GM19240 (cell line): ENCODE data around the gene DLX1.
"Not testable (repeated sequence)": the region's sequence is repeated elsewhere in the genome, so short reads cannot be mapped to it uniquely, and the experiment has no call there.

Experiments used
- DNase-seq: peaks from one replicate; pipeline ENCODE4 v3.0.0; 2011; ENCODE audit warnings: low spot score; ENCODE audit not compliant: insufficient read length

DLX1 gene

DNA sequence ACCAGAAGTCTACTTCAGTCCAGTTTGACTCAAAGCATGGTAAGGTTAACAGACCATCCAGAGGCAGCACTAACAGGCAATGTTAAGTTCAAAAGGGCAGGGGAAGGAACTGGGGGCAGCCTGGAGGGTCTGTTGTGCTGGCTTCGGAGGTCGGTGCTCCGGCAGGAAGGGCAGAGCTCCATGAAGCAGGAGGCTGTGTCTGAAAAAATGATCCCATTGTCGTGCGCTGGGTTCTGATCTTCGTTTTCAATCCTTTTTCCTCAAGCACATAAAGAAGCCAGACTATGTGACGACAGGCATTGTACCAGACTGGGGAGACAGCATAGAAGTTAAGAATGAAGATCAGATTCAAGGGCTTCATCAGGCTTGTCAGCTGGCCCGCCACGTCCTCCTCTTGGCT, 21.9 kb upstream of the DLX1 start:
- DNase-seq: no peak

DNA sequence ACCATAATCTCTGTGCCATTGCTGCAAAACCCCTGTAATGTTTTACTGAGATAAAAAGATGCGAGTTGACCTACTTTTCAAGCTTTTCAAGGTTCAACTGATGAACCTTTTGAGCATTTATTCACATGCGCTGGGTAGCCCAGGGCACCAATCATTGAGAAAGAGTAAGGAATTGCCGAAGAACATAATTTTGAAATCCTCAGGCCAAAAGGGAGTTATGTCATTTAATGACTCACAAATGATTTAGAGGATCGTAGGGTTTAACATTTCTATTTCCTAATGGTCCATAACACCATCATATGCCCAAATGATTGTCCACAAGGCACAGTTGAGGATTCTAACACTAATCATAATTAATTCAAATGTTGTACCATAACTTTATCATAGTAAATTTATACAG, 20.2 kb upstream of the DLX1 start:
- no peak for DNase-seq

DNA sequence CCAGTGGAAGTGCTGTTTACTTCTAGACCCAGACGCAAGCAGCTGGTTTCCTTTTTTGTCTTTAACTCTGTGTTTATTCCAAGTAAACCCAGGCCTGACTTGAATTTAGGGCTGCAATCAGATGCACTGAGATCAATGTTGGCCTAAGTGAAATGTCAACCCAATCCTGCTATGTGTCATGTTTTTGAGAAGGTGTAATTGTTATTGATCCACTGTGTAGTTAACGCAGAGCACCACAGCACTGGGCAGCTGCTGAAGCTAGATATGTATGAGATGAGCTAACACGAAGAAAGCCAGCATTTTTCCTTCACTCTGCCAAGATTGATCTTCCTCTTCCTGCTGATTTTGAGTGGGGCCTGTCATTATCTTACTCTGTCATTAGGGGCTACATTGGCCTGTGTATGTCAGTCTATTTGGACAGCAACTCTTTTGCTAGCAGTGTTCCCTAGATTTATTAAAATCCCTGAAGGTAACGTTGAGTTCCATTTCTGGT, 18.9 kb upstream of the DLX1 start:
- DNase-seq: no peak

DNA sequence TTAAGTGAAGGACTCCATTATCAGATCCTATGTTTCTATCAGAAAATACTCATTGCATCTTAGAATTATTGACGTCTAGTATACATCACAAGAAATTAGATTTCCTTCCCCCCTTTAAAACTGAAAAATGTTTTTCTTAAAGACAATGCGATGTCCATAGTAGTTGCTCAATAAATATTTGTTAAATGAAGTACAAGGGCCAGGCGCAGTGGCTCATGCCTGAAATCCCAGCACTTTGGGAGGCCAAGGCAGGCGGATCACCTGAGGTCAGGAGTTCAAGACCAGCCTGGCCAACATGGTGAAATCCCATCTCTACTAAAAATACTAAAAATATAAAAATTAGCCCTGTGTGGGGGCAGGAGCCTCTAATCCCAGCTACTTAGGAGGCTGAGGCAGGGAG, 17.4 kb upstream of the DLX1 start:
- not testable (repeated sequence) for DNase-seq

DNA sequence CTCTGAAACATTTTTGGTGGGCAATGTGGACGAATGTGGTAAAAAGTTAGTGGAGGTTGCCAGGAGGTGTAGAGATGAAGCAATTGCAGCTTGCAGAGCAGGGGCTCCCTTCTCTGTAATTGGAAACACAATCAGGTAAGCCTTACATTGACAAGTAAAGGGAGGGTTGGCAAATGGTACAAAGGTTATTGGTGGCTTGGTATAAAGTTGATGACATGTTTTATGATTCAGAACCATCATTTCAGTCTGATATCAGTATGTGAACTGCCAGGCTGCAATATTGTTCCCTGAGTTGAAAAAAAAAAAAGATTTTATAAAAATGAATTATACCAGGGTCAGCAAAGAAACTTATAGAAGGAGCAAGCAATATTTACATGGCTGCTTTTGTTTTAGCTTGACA, 14.4 kb upstream of the DLX1 start:
- no peak for DNase-seq

DNA sequence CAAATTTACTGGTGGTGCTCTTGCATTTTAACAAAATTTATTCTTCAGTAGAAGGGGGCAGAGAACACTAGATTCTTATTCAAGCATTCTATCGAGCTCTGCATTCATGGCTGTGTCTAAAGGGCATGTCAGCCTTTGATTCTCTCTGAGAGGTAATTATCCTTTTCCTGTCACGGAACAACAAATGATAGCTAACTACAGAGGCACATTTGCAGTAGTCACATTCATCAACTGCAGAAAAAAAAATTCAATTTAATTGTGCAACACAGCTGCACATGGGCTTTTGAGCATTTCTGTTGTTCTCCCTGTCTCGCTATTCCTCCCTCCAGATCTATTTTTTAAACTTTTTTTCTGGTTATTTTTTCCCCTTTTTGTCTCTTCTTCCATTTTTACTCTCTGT, 13.0 kb upstream of the DLX1 start:
- DNase-seq: no peak

DNA sequence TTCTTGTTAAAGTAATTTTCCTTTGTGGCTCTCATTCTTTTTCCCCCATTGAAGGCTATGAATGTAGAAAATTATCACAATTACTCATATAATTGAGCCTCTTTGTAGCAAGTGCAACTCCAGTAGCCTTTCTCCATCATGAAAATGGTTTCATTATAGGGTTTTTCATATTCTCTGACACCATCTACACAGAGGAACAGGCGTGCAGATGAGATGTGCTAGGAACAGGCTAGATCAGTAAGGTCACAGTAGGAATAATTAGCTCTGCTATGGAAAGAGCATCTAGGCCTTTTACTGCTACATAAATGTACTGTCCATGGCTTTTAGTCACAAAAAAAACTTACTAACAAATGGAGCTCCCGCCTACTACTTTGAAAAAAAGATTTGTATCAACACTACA, 12.6 kb upstream of the DLX1 start:
- no peak for DNase-seq

DNA sequence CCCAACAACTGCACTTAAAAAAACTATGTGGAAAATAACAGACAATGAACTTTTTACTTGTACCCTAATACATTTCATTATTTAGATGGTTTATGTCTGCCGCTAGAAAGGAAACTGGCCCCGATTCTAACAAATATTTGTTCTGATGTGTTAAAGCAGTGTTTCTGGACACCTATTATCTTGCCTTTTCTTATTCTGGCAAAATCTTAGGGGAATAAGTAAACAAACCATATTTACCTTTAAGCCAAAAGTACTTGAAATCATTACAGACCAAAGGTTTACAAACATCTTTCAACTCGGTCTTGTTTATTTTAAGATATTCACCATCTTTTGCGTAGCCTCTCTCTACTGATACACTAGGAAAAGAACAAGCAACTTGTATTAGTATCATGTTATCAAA, 11.8 kb upstream of the DLX1 start:
- no peak for DNase-seq

DNA sequence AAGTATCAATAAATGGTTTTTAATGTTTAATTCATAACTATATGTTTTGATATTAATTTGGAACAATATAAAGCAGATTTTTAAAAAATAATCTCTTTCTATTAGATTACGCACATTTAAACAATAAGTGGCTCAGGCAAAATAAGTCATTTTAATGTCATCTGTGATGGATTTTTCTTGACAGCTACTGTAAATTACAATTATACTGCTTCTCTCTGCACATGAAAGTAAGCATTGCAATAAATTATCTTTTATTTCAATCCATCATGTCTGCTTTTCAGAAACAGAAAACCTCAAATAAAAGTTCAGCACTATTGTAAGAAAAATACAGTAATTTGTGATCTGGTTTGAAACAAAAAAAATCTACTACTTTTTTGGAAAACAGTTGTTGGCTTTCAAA, 11.1 kb upstream of the DLX1 start:
- no peak for DNase-seq

DNA sequence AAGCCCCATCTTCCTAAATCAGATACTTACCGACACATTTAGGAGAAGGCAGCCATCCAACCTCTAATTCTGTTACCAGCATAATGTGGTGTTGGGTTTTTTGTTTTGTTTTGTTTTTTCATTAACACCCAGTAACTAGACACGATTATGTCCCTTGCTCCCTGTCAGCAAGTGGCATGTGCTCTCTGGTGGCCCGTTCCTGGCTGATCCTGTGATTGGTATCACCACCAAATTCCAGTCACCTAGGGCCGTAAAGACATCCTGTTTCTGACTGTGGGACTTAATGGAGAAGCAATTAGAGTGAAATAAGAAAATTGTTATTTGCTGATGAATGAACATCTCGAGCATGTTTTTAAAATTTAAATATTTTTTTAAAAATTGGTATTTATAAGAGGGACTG, 5.9 kb upstream of the DLX1 start:
- no peak for DNase-seq

DNA sequence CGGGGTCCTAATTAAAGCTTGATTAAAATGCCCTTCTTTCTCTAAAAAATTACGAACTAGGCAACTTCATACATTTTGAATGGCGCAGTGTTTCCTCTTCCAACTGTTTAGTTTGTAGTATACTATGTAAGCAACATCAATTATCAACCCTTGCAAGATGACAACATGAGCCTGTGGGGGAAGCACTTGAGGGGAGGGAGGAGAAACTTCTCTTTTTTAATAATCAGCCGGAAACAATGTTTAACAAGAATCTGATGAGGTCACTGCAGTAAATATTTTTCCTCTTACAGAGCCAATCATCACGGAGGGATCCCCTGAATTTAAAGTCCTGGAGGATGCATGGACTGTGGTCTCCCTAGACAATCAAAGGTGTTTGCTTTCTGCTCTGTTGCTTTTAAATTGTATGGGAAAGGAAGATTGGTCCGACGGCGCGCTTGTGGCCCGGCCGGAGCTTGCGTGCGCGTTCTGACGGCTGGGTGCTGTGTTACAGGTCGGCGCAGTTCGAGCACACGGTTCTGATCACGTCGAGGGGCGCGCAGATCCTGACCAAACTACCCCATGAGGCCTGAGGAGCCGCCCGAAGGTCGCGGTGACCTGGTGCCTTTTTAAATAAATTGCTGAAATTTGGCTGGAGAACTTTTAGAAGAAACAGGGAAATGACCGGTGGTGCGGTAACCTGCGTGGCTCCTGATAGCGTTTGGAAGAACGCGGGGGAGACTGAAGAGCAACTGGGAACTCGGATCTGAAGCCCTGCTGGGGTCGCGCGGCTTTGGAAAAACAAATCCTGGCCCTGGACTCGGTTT, 5.3 kb upstream of the DLX1 start:
- DNase-seq: no peak

DNA sequence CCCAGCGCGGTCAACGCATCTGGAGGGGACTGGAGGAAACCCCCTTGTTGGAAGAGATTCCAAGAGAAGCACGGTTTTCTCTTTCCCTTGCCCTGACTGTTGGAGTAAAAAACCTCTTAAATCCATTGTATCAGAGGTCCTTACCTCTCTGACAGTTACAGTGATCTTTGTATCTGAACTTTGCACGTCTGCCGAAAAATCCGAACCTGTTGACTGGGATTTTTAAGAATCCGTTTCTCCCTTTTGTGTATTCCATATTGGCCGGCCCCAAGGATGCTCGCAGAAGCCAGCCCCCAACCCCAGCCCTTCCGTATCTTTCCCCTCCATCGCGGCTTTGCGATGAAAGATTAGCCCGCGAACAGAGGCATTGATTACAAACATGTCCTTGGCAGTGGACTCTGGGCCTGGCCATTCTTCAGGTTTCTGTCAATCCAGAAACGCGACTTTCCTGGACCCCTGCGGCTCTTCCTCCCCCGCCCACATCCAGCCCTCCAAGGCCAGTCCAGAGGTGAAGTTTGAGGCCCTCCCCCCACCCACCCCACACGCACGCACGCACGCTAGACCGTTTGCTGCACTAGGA, 4.6 kb upstream of the DLX1 start:
- DNase-seq: no peak

DNA sequence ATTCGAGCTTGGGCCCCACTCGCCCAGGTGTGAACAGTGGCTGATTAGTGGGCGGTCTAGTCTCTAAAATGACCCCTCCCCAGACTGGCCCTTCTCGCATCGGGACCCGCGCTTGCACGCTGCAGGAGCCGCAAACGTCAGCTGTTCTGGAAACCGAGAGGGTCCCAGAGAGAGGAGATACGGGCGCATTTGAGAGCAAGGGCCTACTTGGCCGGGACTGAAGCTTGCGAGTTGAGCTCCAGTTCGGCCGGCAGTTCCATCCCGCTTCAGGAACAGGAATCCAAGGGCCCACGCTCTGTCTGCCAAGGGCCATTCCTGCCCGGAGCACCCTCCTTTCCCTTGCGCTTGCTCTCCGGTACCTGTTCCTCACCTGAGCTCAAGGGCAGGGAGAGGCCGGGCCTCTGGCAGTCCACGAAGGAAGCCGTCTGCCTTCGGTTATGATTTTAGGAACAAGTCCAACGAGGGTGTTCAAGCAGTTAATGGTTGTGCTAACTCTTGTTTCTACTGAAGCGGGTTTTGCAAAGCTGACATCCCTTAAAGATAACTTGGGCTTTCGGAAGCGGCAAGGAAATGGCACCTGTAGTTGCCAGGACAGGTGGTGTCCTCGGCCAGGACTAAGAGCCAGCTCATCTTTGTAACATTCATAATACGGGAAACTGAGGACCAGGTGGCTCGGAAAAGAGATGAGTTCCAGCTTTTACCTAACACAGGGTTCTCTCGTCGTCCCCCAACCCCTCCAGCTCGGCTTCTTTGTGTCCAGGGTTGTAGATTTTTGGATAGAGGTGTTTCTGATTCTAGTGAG, 3.9 kb upstream of the DLX1 start:
- no peak for DNase-seq

DNA sequence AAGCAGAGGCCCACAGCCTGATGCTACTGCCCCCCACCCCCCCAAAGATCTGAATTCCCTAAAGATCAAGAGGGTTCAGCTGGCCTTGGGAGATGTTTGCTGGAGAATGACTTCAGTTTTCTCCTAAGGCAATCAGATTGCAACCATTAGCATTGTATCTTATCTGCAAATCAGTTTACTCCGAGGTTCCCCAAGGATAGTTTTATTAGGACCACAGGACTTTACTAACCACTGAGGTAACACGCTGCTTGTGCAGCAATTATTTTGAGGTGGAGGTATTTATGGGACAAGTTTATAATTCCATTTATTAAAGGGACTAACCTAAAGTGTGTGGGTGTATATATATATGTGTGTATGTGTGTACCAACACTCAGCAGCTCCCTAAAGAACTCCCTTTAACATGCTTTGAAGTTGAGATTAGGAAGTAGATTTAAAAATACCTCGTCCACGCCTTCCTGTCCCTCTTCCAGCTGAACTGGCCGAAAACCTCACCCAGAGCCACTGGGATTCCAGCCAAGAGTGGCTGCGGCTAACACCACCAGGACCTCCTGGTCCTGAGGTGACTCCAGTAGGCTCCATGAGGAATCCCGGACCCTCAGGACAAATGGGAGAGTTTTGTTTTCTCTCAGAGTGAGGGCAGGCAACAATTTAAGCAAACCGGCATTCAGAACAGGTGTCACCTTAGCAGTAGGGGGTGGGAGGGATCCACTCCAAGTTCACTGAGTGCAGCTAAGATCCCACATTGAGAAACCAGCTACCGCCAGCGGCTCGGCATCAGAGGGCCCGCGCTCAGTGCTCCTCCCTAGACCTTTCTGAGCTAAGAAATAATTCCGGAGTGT, 3.0 kb upstream of the DLX1 start:
- no peak for DNase-seq

DNA sequence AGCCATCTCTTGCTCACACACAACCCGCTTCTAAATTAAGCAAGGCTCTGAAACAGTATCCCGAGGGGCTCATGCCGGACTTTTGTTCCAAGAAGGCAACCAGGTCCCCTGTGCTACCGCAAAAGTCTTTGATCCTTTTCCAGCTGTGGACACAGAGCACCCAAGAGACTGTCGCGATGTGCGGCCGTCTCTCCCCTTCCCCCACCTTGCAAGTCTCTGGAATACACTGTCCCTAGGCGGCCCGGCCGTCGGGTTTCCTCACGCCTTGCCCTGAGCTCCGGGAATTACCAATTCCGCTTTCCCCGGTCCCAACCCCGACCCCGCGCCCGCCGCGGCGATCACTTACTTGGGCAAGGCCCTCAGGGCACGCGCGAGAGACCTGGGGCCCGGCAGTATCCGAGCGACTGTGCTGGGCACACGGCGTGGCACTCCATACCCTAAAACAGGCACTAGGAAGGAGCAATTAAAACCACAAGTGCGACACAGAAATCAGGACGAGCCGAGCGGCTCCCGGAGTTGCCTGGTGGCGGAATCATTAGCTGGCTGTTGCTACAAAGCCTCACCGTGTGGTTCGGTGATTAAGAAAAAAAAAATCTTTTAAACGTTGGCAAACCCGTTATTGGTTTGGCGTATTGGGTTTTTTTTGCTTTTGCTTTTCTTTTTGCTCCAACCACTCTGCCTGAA, 2.2 kb upstream of the DLX1 start:
- no peak for DNase-seq

DNA sequence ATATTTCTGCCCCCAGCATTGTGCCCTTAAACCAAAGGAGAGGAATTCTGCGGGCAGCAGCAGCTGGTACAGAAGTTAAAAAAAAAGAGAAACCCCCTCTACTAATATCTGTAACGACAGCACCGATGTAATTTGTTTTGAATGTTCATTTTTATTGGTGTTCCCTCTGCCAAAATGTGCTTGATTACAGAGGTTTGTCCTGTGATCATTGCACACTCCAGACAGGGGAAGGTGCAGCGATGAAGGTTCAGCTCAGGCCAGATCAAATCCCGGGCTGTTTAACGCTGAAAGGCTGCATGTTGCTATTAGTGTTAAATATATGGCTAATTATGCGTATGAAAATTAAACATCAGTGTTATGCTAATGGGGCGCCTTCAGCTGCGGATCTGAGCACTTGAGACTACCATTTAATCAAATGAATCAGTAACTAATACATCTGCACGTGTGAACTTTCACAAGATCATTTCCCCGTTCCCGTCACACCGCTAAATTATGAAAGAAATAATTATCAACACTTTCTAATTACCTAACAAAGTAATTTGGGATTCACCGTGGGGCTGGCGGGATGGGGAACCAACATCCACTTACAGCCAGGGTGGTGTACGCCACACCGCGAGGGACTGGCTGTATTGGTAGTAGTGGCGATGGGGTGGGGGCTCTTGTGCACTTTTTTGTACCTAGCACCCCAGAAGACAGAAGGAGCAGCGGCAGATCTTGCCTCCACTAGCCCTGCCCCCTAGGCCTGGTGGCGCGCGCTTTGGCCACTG, 1.5 kb upstream of the DLX1 start:
- no peak for DNase-seq

DNA sequence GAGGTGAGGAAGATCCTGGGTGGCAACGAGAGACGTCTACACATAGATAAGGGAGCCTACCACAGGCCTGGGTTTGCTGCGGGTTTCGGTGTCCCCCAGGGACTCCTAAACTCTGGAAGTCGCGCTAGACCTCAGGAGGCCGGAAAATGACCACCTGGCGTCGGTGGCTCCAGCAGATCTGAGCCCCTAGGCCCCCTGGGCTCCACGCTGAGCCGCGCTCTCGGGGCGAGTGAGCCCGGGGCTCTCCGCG, 987 bp upstream of the DLX1 start:
- DNase-seq: no peak

DNA sequence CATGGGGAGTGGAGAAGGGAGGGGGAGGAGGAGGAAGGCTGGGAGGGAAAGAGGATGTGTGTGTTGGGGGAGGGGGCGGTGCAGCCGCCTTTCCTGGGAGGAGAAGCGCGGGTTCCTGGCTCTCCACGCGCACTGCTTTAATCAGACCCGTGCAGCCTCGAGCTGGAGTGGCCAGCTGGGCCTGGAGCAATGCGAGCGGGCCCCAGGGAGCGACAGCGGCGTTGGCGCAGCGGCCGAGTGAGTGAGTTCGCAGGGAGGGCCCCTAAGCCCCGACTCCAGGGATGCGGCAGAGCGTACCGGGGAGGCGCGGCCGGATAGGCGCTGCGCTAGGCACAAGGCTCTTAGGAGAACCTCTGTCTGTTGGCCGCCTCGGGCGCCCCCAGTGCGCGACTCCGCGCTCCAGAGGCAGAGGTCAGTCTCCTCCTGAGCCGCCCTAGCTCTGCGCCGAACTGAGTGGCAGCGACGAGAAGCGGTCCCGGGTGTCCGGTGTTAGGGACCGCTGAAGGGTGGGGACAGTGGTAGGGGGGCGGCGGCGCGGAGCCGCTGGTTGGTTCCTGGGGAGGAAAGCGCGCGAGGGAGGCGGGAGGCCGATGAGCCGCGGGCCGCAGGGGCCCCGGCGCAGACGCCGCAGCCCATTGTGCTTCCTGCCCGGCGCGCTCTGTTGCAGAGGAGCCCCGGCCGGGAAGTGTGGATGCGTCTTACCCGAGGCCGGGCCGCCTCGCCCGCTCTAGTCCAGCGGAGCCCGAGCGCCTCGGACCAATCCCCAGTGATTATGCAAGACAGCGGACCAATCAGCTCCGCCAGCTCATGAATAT, 455 bp upstream of the DLX1 start:
- DNase-seq: no peak
